K562 (cell line): Measurements from ENCODE around the gene CDYL. TPM values are rescaled to one million over a fixed set of nuclear protein-coding genes. Genes with fewer than 3 reads are reported as not detected.
A peak's percentile ranks its signal among the peaks of the same experiment; 100 is the strongest.

Experiments used
- BRCA1 ChIP-seq, 2 experiments: fragments of 450-650 bp in 1 of 2; sonication (generic) in 1 of 2; formaldehyde crosslinking in 1 of 2; IDR thresholded peaks; 2 replicates each; pipeline versions ENCODE4 v1.5.0 to v1.6.1; 2017 to 2020; ENCODE audit warnings: mild to moderate bottlenecking in 1 of 2, missing genetic modification reagents in 1 of 2
- BRD4 ChIP-seq: fragments of 200-600 bp; sonication (generic); IDR thresholded peaks from 2 replicates; pipeline ENCODE4 v1.6.1; 2017; ENCODE audit warnings: inconsistent platforms
- DACH1 ChIP-seq: fragments of 450-650 bp; IDR thresholded peaks from 2 replicates; pipeline ENCODE4 v1.6.1; 2018; ENCODE audit not compliant: partially characterized antibody
- ELF4 ChIP-seq: fragments of 450-650 bp; formaldehyde crosslinking; IDR thresholded peaks from 2 replicates; pipeline ENCODE4 v1.4.0; 2022; ENCODE audit warnings: missing genetic modification characterization
- ETV1 ChIP-seq: fragments of 450-650 bp; conservative IDR thresholded peaks from 2 replicates; pipeline ENCODE4 v1.6.1; 2016; ENCODE audit warnings: missing genetic modification characterization, control low read depth, low read depth, missing compliant biosample characterization
- EZH2 ChIP-seq: IDR thresholded peaks from 2 replicates; pipeline ENCODE4 v1.6.1; 2012; ENCODE audit warnings: low read depth, mild to moderate bottlenecking, inconsistent platforms, low read length, borderline replicate concordance
- GTF2F1 ChIP-seq: IDR thresholded peaks from 2 replicates; pipeline ENCODE4 v1.6.1; 2011; ENCODE audit warnings: low read depth, low read length, improper control_type of control experiment
- HDGF ChIP-seq: fragments of 450-650 bp; IDR thresholded peaks from 2 replicates; pipeline ENCODE4 v1.6.1; 2016
- HMBOX1 ChIP-seq: sonication (generic); IDR thresholded peaks from 2 replicates; pipeline ENCODE4 v1.6.1; 2016
- LCOR ChIP-seq: sonication (generic); formaldehyde crosslinking; IDR thresholded peaks from 2 replicates; pipeline ENCODE4 v1.8.0; 2022; ENCODE audit warnings: mild to moderate bottlenecking, missing genetic modification reagents
- MCM3 ChIP-seq: fragments of 450-650 bp; IDR thresholded peaks from 2 replicates; pipeline ENCODE4 v1.6.1; 2016
- NR2F6 ChIP-seq: fragments of 450-650 bp; formaldehyde crosslinking; IDR thresholded peaks from 2 replicates; pipeline ENCODE4 v1.4.0; 2020; ENCODE audit warnings: mild to moderate bottlenecking
- SMARCA5 ChIP-seq: fragments of 450-650 bp; IDR thresholded peaks from 2 replicates; pipeline ENCODE4 v1.6.1; 2016
- SP2 ChIP-seq: IDR thresholded peaks from 2 replicates; pipeline ENCODE4 v1.6.1; 2011; ENCODE audit warnings: mild to moderate bottlenecking, low read depth, low read length, moderate library complexity; ENCODE audit not compliant: poor library complexity, severe bottlenecking; ENCODE audit errors: extremely low read depth
- ZC3H11A ChIP-seq: IDR thresholded peaks from 2 replicates; pipeline ENCODE4 v1.6.1; 2012; ENCODE audit warnings: low read depth, low read length, improper control_type of control experiment
- ZNF217 ChIP-seq: sonication (generic); formaldehyde crosslinking; IDR thresholded peaks from 2 replicates; pipeline ENCODE4 v1.8.0; 2022; ENCODE audit warnings: mild to moderate bottlenecking, missing genetic modification reagents
- ZNF24 ChIP-seq: fragments of 450-650 bp; IDR thresholded peaks from 2 replicates; pipeline ENCODE4 v1.6.1; 2016
- polyA plus RNA-seq, 8 experiments: library from polyadenylated mRNA; depleted of rRNA in 4 of 8; stranded (reverse) in 5 of 8; unstranded in 3 of 8; fragments of >200 nt; fragmentation: Nextera tagmentation in 2 of 8; fragmentation: Illumina TruSeq in 1 of 8; extraction: Ambion mirVana in 2 of 8; extraction: Trizol in 1 of 8; gene quantifications; 2 replicates each; pipeline versions ENCODE4 v1.2.1 to v1.2.3, GENCODE V29; 2011 to 2014; ENCODE audit warnings: inconsistent platforms in 1 of 8, missing spikeins in 1 of 8
- total RNA-seq, 7 experiments: library from RNA; depleted of rRNA in 6 of 7; stranded (reverse); fragments of >200 nt in 6 of 7; fragmentation: Illumina TruSeq in 2 of 7; extraction: Trizol in 2 of 7; gene quantifications; 2 replicates each; pipeline versions ENCODE4 v1.2.1 to v1.2.3, GENCODE V29; 2011 to 2021; ENCODE audit warnings: low replicate concordance in 1 of 7
- TF ChIP-seq, protein P1 (sequence below): fragments of 450-650 bp; IDR thresholded peaks from 2 replicates; pipeline ENCODE4 v1.7.0; 2016; ENCODE audit warnings: borderline replicate concordance
- TF ChIP-seq, protein P2 (sequence below): fragments of 450-650 bp; IDR thresholded peaks from 2 replicates; pipeline ENCODE4 v1.6.1; 2016; ENCODE audit warnings: missing biosample characterization, missing genetic modification characterization
- TF ChIP-seq, protein P3 (sequence below): fragments of 150-350 bp; IDR thresholded peaks from 2 replicates; pipeline ENCODE4 v1.6.1; 2014; ENCODE audit warnings: low read depth, mild to moderate bottlenecking, low read length, borderline replicate concordance
- TF ChIP-seq, protein P4 (sequence below): sonication (generic); formaldehyde crosslinking; IDR thresholded peaks from 2 replicates; pipeline ENCODE4 v1.8.1; 2022; ENCODE audit warnings: missing genetic modification reagents

The CDYL gene
- total and polyA plus RNA-seq, 9 of the 15 experiments (the other 6 are each of a cell fraction or from before 2014, with no cell fraction given) = 8.1 to 45.8 (median 40.8) TPM

GRCh38 chr6:4727671-4728435, 48.4 kb upstream of the CDYL start (continued):
- TF ChIP-seq, protein P1, sequence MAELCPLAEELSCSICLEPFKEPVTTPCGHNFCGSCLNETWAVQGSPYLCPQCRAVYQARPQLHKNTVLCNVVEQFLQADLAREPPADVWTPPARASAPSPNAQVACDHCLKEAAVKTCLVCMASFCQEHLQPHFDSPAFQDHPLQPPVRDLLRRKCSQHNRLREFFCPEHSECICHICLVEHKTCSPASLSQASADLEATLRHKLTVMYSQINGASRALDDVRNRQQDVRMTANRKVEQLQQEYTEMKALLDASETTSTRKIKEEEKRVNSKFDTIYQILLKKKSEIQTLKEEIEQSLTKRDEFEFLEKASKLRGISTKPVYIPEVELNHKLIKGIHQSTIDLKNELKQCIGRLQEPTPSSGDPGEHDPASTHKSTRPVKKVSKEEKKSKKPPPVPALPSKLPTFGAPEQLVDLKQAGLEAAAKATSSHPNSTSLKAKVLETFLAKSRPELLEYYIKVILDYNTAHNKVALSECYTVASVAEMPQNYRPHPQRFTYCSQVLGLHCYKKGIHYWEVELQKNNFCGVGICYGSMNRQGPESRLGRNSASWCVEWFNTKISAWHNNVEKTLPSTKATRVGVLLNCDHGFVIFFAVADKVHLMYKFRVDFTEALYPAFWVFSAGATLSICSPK = no peak
- TF ChIP-seq DACH1 = no peak
- peak; percentile 71 for TF ChIP-seq ZNF24
- TF ChIP-seq LCOR (CRISPR knock-in tag) = no peak
- TF ChIP-seq, protein P2, sequence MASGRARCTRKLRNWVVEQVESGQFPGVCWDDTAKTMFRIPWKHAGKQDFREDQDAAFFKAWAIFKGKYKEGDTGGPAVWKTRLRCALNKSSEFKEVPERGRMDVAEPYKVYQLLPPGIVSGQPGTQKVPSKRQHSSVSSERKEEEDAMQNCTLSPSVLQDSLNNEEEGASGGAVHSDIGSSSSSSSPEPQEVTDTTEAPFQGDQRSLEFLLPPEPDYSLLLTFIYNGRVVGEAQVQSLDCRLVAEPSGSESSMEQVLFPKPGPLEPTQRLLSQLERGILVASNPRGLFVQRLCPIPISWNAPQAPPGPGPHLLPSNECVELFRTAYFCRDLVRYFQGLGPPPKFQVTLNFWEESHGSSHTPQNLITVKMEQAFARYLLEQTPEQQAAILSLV (tag) = no peak; the same call in 1 of the 2 replicates
- TF ChIP-seq, protein P3, sequence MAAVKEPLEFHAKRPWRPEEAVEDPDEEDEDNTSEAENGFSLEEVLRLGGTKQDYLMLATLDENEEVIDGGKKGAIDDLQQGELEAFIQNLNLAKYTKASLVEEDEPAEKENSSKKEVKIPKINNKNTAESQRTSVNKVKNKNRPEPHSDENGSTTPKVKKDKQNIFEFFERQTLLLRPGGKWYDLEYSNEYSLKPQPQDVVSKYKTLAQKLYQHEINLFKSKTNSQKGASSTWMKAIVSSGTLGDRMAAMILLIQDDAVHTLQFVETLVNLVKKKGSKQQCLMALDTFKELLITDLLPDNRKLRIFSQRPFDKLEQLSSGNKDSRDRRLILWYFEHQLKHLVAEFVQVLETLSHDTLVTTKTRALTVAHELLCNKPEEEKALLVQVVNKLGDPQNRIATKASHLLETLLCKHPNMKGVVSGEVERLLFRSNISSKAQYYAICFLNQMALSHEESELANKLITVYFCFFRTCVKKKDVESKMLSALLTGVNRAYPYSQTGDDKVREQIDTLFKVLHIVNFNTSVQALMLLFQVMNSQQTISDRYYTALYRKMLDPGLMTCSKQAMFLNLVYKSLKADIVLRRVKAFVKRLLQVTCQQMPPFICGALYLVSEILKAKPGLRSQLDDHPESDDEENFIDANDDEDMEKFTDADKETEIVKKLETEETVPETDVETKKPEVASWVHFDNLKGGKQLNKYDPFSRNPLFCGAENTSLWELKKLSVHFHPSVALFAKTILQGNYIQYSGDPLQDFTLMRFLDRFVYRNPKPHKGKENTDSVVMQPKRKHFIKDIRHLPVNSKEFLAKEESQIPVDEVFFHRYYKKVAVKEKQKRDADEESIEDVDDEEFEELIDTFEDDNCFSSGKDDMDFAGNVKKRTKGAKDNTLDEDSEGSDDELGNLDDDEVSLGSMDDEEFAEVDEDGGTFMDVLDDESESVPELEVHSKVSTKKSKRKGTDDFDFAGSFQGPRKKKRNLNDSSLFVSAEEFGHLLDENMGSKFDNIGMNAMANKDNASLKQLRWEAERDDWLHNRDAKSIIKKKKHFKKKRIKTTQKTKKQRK = no peak
- TF ChIP-seq BRCA1 (IDR thresholded peaks at IDR 0.05) = no peak
- TF ChIP-seq BRCA1 (CRISPR knock-in tag; IDR thresholded peaks at IDR 0.05) = no peak
- TF ChIP-seq HMBOX1 = peak; percentile 99
- TF ChIP-seq GTF2F1 = no peak
- TF ChIP-seq ELF4 = no peak
- TF ChIP-seq ZNF217 (CRISPR knock-in tag) = no peak
- peak; percentile 77; the same call in 1 of the 2 replicates for TF ChIP-seq EZH2
- no peak for TF ChIP-seq HDGF
- TF ChIP-seq SP2 = no peak
- no peak for TF ChIP-seq ZC3H11A
- TF ChIP-seq, protein P4, sequence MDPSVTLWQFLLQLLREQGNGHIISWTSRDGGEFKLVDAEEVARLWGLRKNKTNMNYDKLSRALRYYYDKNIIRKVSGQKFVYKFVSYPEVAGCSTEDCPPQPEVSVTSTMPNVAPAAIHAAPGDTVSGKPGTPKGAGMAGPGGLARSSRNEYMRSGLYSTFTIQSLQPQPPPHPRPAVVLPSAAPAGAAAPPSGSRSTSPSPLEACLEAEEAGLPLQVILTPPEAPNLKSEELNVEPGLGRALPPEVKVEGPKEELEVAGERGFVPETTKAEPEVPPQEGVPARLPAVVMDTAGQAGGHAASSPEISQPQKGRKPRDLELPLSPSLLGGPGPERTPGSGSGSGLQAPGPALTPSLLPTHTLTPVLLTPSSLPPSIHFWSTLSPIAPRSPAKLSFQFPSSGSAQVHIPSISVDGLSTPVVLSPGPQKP (CRISPR knock-in tag) = no peak
- peak; percentile 49; the same call in 1 of the 2 replicates for TF ChIP-seq BRD4
- TF ChIP-seq MCM3 = no peak
- TF ChIP-seq NR2F6 = no peak
- TF ChIP-seq SMARCA5 = no peak
- TF ChIP-seq ETV1 = no peak
